Endothelial cell of umbilical vein (primary cell): ENCODE data around the gene STRN. TPM values are rescaled to one million over a fixed set of nuclear protein-coding genes. Genes with fewer than 3 reads are reported as not detected.

Experiments
- BruUV-seq: library from RNA; stranded (reverse); fragments of 400-500 nt; replicated peaks from 2 replicates; lab custom pipeline; 2021; lab: Mats Ljungman, UMichigan
- CTCF ChIA-PET: fragments of 300-600, 350-600 bp; sonication (Branson Sonifier 250); formaldehyde crosslinking; loops from one replicate; lab custom pipeline; 2021; ENCODE audit warnings: antibody characterized with exemption, inconsistent platforms; lab: Charles Lee
- POLR2A ChIA-PET: fragments of 300-600, 350-600 bp; sonication (Branson Sonifier 250); formaldehyde crosslinking; loops from one replicate; lab custom pipeline; 2021; ENCODE audit warnings: antibody characterized with exemption, inconsistent platforms; lab: Charles Lee
- DNase-seq: peaks from one replicate; pipeline ENCODE4 v3.0.0-alpha.2; 2011; ENCODE audit warnings: low read depth, low spot score
- FAIRE-seq: peaks from 2 replicates; lab custom pipeline; 2011; peaks lifted over from hg19 to GRCh38; lab: Jason Lieb, UNC
- H2AFZ ChIP-seq: 2 replicates; pipeline ENCODE4 v1.6.0; 2012; ENCODE audit warnings: low read depth, low read length, control low read depth, inconsistent platforms
- H3K27ac ChIP-seq: 2 replicates; pipeline ENCODE4 v1.5.1; 2011; ENCODE audit warnings: low read depth, mild to moderate bottlenecking, control low read depth, low read length, moderate library complexity; ENCODE audit not compliant: insufficient read depth
- H3K27me3 ChIP-seq, 2 experiments: 2 replicates each; pipeline versions ENCODE4 v1.6.0 to v1.6.1; 2011; ENCODE audit warnings: low read length in 2 of 2, mixed read lengths in 1 of 2; ENCODE audit not compliant: control insufficient read depth in 2 of 2, insufficient read depth in 2 of 2
- H3K36me3 ChIP-seq, 2 experiments: 2 replicates in 1 of 2; 3 replicates in 1 of 2; pipeline ENCODE4 v1.5.1; 2011; ENCODE audit warnings: low read length in 2 of 2, mild to moderate bottlenecking in 1 of 2, moderate library complexity in 1 of 2; ENCODE audit not compliant: control insufficient read depth in 2 of 2, insufficient read depth in 2 of 2; ENCODE audit errors: extremely low read depth in 1 of 2
- H3K4me1 ChIP-seq: 3 replicates; pipeline ENCODE4 v1.5.1; 2011; ENCODE audit warnings: mild to moderate bottlenecking, low read length; ENCODE audit not compliant: control insufficient read depth, insufficient read depth; ENCODE audit errors: extremely low read depth
- H3K4me2 ChIP-seq: 2 replicates; pipeline ENCODE4 v1.6.1; 2011; ENCODE audit warnings: low read length, control low read depth, mixed read lengths; ENCODE audit not compliant: insufficient read depth
- H3K4me3 ChIP-seq, 3 experiments: fragments of 200-600 bp in 1 of 3; sonication (generic), shearing (Covaris generic) in 1 of 3; replicated peaks in 1 of 3; 2 replicates each; pipeline ENCODE4 v1.5.1; 2011 to 2016; ENCODE audit warnings: control low read depth in 3 of 3, low read length in 3 of 3, mild to moderate bottlenecking in 2 of 3, inconsistent platforms in 1 of 3, low read depth in 1 of 3, moderate library complexity in 1 of 3; ENCODE audit not compliant: insufficient read depth in 1 of 3
- H3K79me2 ChIP-seq: 2 replicates; pipeline ENCODE4 v1.6.0; 2012; ENCODE audit warnings: low read length, inconsistent platforms; ENCODE audit not compliant: control insufficient read depth, insufficient read depth
- H3K9ac ChIP-seq: replicated peaks from 2 replicates; pipeline ENCODE3; 2011; ENCODE audit warnings: low read length, control low read depth; ENCODE audit not compliant: insufficient read depth; ENCODE audit errors: extremely low read depth
- H3K9me1 ChIP-seq: replicated peaks from 3 replicates; pipeline ENCODE4 v1.6.0; 2011; ENCODE audit warnings: mild to moderate bottlenecking, low read length; ENCODE audit not compliant: control insufficient read depth, insufficient read depth; ENCODE audit errors: extremely low read depth
- H3K9me3 ChIP-seq: replicated peaks from 2 replicates; pipeline ENCODE4 v1.5.1; 2012; ENCODE audit warnings: low read length, inconsistent platforms; ENCODE audit not compliant: control insufficient read depth, insufficient read depth
- H4K20me1 ChIP-seq: replicated peaks from 2 replicates; pipeline ENCODE3; 2011; ENCODE audit warnings: mild to moderate bottlenecking, low read length; ENCODE audit not compliant: control insufficient read depth, insufficient read depth; ENCODE audit errors: extremely low read depth
- EZH2 ChIP-seq: IDR thresholded peaks from 2 replicates; pipeline ENCODE4 v1.6.1; 2012; ENCODE audit warnings: borderline replicate concordance, low read depth, mild to moderate bottlenecking, moderate library complexity, low read length, inconsistent platforms; ENCODE audit not compliant: severe bottlenecking
- FOS ChIP-seq: IDR thresholded peaks from 2 replicates; pipeline ENCODE4 v1.6.1; 2011; ENCODE audit warnings: mild to moderate bottlenecking, low read length, moderate library complexity, borderline replicate concordance; ENCODE audit not compliant: insufficient read depth
- GATA2 ChIP-seq: IDR thresholded peaks from 2 replicates; pipeline ENCODE4 v1.7.0; 2011; ENCODE audit warnings: low read depth, mild to moderate bottlenecking, moderate library complexity, mixed read lengths, low read length; ENCODE audit not compliant: insufficient read length, insufficient read depth
- JUN ChIP-seq: IDR thresholded peaks from 2 replicates; pipeline ENCODE4 v1.6.1; 2011; ENCODE audit warnings: borderline replicate concordance, low read depth; ENCODE audit not compliant: insufficient read length, insufficient read depth
- MAX ChIP-seq: IDR thresholded peaks from 2 replicates; pipeline ENCODE4 v1.6.1; 2011; ENCODE audit not compliant: insufficient read depth, insufficient read length
- MYC ChIP-seq: IDR thresholded peaks from one replicate; pipeline ENCODE4 v1.6.1; 2011; ENCODE audit warnings: mild to moderate bottlenecking, low read depth, low read length
- POLR2A ChIP-seq: IDR thresholded peaks from 2 replicates; pipeline ENCODE4 v1.6.1; 2012; ENCODE audit warnings: low read depth, mild to moderate bottlenecking, control low read depth, low read length
- dilution Hi-C: fragments of 300-500 bp; cut with MboI; formaldehyde crosslinking; loops from one replicate; pipeline ENCODE4 v1.15.0; 2019; ENCODE audit warnings: low sequenced_read_pairs; ENCODE audit not compliant: extremely low pct_ligation_motif_present
- intact Hi-C: fragments of 100-400 bp; cut with micrococcal nuclease; formaldehyde crosslinking; loops from one replicate; pipeline ENCODE4 v1.10.0; 2022
- polyA plus RNA-seq, 4 experiments: library from polyadenylated mRNA; depleted of rRNA in 3 of 4; stranded (reverse) in 3 of 4; unstranded in 1 of 4; fragments of >200 nt; gene quantifications; 2 replicates each; pipeline versions ENCODE4 v1.2.1 to v1.2.3, GENCODE V29; 2011 to 2012; ENCODE audit warnings: missing spikeins in 1 of 4
- total RNA-seq: library from RNA; stranded (reverse); gene quantifications from 2 replicates; pipeline ENCODE4 v1.2.3, GENCODE V29; 2021
- TF ChIP-seq, protein P1 (sequence below), 2 donors: IDR thresholded peaks; 1 replicate in 1 of 2; 2 replicates in 1 of 2; pipeline ENCODE4 v1.5.1; 2011; ENCODE audit warnings: low read length in 2 of 2, mild to moderate bottlenecking in 2 of 2, moderate library complexity in 2 of 2, control low read depth in 1 of 2, inconsistent platforms in 1 of 2, low read depth in 1 of 2; ENCODE audit not compliant: insufficient read depth in 1 of 2; ENCODE audit errors: extremely low read depth in 1 of 2

The STRN gene
- total and polyA plus RNA-seq, 2 donors (not counting 3 experiments of a cell fraction or from before 2014, with no cell fraction given): 6.7 to 33.4 TPM

DNA sequence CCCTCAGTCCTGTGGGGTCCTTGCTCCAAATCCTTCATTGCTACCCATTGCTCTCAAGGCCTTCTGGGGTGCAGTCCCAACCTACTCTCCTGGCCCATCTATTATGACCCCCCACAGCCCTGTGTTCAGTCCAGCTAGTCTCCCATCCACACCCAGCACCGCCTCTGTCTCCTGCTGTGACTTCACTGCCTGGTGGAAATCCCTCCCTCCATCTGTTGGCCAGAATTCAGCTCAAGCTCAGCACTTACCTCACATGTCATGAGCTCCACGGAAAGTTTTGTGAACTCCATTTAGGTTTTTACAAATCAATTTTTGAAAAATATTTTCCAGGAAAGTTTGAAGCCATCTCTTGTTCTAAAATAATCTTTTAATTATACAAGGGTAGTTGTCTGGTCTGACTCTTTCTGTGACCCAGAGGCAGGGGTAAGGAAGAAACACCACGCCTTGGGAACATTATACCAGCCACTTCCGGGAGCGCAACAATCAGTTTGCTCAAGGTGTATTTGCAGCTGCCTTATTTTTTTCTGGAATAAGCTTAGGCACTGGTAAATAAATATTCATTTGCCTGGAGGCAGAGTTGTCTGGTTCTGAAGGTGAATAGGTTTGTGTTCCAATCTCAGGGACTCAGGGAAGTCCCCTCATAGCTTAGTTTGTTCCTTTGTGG, 159.0 kb downstream of the STRN start:
- no peaks in the 10 kb centered on the region for H3K9me3 ChIP-seq
- CTCF ChIA-PET: interaction anchor here (1.0 to 1.1 kb wide), 3 partner anchors 22 to 31 kb away, joined by 3 to 4 read pairs (median 3); no protein-coding TSS in a partner anchor
- H2AFZ ChIP-seq: no peak overlapping the region
- H3K36me3 ChIP-seq: no peaks in the 10 kb centered on the region
- H3K4me2 ChIP-seq: no peak overlapping the region
- no peak overlapping the region for H3K9ac ChIP-seq
- H3K27me3 ChIP-seq: peaks cover 0 to 5% of the 10 kb centered on the region in 2 experiments
- TF ChIP-seq POLR2A: no peak
- no peak for TF ChIP-seq FOS
- no peak for TF ChIP-seq JUN
- TF ChIP-seq, protein P1, sequence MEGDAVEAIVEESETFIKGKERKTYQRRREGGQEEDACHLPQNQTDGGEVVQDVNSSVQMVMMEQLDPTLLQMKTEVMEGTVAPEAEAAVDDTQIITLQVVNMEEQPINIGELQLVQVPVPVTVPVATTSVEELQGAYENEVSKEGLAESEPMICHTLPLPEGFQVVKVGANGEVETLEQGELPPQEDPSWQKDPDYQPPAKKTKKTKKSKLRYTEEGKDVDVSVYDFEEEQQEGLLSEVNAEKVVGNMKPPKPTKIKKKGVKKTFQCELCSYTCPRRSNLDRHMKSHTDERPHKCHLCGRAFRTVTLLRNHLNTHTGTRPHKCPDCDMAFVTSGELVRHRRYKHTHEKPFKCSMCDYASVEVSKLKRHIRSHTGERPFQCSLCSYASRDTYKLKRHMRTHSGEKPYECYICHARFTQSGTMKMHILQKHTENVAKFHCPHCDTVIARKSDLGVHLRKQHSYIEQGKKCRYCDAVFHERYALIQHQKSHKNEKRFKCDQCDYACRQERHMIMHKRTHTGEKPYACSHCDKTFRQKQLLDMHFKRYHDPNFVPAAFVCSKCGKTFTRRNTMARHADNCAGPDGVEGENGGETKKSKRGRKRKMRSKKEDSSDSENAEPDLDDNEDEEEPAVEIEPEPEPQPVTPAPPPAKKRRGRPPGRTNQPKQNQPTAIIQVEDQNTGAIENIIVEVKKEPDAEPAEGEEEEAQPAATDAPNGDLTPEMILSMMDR (IDR thresholded peaks at IDR 0.05; ENCODE audit: extremely low read depth in 1 of 2, insufficient read depth in 1 of 2, low read depth in 1 of 2, low read length in 2 of 2): no peak
- no peak for TF ChIP-seq GATA2
- TF ChIP-seq MYC: no peak
- no peak for TF ChIP-seq EZH2
- TF ChIP-seq MAX: no peak
- DNase-seq (no peak), FAIRE-seq (no peak)
- no peak overlapping the region for H3K27ac ChIP-seq
- no peaks in the 10 kb centered on the region for H4K20me1 ChIP-seq
- H3K79me2 ChIP-seq: no peaks in the 10 kb centered on the region
- POLR2A ChIA-PET: interaction anchor here (0.5 kb wide), 1 partner anchor 187 kb away, joined by 3 read pairs; no protein-coding TSS in a partner anchor
- no peaks in the 10 kb centered on the region for H3K9me1 ChIP-seq
- BruUV-seq: no TSS peak
- intact Hi-C loops: no loop called here
- dilution Hi-C loops: no loop called here
- no peaks in the 10 kb centered on the region for H3K4me1 ChIP-seq
- H3K4me3 ChIP-seq: no peak overlapping the region
